HG03457 (cell line): ENCODE measurements around the gene USP32.
"Not testable (repeated sequence)": the region's sequence is repeated elsewhere in the genome, so short reads cannot be mapped to it uniquely, and the experiment has no call there.

Source experiments
- ATAC-seq: cut with Tn5 transposase; IDR thresholded peaks from one replicate; pipeline ENCODE4 v1.9.1; 2021; ENCODE audit warnings: moderate number of reproducible peaks; ENCODE audit not compliant: unreplicated experiment

Gene USP32, protein sequence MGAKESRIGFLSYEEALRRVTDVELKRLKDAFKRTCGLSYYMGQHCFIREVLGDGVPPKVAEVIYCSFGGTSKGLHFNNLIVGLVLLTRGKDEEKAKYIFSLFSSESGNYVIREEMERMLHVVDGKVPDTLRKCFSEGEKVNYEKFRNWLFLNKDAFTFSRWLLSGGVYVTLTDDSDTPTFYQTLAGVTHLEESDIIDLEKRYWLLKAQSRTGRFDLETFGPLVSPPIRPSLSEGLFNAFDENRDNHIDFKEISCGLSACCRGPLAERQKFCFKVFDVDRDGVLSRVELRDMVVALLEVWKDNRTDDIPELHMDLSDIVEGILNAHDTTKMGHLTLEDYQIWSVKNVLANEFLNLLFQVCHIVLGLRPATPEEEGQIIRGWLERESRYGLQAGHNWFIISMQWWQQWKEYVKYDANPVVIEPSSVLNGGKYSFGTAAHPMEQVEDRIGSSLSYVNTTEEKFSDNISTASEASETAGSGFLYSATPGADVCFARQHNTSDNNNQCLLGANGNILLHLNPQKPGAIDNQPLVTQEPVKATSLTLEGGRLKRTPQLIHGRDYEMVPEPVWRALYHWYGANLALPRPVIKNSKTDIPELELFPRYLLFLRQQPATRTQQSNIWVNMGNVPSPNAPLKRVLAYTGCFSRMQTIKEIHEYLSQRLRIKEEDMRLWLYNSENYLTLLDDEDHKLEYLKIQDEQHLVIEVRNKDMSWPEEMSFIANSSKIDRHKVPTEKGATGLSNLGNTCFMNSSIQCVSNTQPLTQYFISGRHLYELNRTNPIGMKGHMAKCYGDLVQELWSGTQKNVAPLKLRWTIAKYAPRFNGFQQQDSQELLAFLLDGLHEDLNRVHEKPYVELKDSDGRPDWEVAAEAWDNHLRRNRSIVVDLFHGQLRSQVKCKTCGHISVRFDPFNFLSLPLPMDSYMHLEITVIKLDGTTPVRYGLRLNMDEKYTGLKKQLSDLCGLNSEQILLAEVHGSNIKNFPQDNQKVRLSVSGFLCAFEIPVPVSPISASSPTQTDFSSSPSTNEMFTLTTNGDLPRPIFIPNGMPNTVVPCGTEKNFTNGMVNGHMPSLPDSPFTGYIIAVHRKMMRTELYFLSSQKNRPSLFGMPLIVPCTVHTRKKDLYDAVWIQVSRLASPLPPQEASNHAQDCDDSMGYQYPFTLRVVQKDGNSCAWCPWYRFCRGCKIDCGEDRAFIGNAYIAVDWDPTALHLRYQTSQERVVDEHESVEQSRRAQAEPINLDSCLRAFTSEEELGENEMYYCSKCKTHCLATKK (N-terminal part only)

DNA sequence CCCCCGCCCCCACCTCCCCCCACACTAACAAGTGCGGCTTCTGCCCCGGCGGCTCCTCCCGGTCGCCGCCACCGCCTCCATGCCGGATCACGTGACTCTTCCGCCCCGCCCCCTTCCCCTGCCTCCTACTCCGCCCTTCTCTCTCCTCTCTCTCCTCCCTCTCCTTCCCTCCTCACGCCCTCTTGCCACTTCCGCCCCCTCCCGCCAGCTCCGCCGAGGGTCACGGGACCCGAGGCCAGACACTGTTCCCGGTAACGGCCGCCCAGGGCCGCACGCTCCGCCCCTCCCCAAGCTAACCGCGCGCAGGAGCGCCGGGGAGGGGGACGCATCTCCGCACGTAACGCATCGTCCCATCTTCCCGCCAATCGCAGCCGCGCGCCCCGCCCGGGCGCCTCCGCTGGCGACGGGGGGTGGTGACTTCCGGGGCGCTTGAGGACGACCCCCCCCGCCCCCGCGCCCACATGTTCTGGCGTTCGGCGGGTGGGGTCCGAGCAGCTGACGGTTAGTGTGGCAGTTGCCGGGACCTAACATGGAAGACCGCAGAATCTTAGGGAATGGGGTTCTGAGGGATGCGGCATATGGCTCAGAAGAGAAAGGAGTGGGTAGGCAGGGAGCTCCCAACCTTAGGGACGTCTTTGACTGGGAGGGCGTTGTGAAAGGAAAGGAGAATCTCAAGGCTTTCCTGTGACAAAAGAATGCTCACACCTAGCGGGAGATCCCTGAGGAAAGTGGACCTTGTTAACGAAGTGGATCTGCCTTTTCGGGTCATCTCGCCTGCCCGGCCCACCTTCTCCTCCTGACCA lies at the start of gene USP32:
USP32 (minus strand) TSS at position 92 of the 803 bp plus-strand sequence. CDS start 194 bp downstream, outside the sequence.
- peak; percentile 70 for ATAC-seq

DNA sequence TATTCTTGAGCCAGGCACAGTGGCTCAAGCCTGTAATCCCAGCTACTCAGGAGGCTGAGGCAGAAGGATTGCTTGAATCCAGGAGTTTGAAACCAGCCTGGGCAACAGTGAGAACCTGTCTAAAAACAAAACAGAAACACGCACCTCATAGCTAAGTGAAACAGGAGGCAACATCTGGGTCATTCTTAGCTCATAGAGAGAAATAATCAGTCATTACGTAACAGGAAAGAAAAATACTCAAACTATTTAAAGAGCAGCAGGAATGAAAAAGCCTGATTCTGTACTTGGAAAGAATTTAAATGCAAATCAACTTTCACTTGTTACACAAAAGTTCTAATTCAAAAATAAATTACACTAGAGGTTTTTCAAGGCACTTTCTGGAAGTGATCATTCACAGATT lies 47.6 kb upstream of the USP32 start:
- ATAC-seq, result no peak

DNA sequence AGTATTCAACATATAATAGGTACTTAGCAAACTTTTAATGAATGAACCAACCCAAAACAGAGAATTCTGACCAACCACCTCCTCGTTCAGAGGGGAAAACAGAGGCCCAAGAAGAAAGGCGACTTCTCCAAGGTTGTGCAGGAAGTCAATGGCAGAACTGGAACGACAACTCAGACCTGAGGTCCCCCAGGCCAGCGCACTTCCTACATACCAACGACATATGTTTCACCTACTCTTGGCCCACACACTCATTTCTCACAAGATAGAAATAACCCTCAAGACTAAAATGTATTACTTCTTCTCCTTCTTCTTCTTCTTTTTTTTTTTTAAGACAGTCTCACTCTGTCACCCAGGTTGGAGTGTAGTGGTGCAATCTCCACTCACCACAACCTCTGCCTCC lies 44.7 kb upstream of the USP32 start:
- no peak for ATAC-seq

DNA sequence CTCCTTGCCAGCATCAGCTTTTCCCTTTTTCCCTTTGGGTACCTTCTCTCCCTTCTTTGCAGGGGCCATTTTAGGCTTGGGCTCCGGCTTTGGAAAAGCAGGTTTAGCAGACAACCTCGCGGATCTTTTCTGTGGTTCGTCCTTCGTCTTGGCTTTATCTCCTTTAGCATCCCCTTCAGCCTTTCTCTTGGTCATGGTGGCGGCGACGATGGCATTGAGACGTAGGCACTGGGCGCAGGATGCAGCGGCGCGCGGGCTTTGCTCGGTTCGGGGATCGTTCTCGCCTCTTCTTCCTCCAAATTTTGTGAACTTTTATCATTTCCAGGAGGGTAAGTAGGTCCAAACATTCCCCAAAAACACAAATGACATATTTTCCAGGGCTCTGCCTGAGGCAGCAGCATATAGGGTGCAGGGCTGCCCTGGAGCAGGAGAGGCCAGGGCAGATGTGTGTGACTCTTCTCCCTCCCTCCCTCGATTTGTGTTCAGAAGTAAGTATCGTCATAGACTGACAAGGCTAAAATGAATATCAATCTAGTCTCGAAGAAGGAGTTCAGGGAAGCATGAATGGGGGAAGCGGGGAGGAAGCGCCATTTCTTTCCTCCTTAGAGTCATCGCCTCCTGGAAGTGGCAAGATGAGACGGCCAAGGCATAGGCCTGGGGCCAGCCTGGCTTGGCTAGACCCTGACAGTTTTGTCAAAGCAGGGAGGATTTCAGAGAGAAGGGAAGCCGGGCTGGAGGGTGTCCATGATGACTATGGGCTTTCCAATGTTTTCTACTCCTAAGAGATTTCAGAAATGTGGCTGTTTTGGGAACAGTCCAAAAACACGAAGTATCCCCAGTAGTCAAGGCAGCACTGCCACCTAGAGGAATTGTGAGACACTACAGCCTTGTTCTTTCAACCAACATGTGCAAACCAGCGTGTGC lies 43.6 kb upstream of the USP32 start:
- ATAC-seq, result no peak

DNA sequence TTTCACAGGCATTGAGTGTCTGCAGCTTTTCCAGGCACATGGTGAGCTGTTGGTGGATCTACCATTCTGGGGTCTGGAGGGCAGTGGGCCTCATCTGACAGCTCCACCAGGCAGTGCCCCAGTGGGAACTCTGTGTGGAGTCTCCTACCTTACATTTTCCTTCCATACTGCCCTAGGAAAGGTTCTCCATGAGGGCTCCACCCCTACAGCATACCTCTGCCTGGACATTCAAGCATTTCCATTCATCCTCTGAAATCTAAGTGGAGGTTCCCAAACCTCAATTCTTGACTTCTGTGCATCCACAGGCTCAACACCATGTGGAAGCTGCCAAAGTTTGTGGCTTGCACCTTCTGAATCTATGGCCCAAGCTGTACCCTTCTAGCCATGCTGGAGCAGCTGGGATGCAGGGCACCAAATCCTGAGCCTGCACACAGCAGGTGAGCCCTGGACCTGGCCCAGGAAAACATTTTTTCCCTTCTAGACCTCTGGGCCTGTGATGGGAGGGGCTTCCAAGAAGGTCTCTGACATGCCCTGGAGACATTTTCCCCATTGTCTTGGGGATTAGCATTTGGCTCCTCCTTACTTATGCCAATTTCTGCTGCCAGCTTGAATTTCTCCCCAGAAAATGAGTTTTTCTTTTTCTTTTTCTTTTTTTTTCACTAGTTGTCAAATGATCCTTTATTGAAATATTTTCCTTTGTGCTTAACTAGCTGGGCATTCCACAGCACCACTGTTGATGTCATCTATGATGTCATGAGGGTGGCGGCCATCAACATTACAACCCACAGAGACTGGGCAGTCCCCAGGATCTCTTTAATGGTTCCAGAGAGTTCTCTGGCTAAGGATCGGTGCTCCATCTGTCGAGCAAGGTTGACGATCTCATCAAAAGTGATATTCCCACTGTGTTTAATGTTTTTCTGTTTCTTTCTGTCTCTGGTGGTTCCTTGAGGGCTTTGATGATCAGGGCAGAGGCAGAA lies 41.4 kb upstream of the USP32 start:
- not testable (repeated sequence) for ATAC-seq

DNA sequence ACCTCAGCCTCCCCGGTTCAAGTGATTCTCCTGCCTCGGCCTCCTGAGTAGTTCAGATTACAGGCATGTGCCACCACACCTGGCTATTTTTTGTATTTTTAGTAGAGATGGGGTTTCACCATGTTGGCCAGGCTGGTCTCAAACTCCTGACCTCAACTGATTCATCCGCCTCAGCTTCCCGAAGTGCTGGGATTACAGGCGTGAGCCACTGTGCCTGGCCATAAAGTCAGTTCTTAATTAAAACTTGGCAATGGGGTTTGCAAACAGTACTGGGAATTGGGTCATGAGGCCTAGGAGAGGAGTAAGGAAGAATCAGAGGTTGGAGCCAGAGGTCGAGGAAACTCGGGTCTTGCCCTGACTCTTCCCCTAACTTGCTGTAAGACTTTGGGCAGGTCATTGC lies 38.6 kb upstream of the USP32 start:
- not testable (repeated sequence) for ATAC-seq

DNA sequence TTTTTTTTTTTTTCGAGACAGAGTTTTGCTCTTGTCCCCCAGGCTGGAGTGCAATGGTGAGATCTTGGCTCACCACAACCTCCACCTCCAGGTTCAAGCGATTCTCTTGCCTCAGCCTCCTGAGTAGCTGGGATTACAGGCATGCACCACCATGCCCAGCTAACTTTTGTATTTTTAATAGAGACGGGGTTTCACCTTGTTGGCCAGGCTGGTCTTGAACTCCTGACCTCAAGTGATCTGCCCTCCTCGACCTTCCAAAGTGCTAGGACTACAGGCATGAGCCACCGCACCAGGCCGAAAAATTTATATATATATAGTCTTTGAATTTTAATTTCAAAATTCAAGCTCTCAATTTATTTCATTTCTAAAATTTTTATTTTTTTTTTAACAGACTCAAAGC lies 36.6 kb upstream of the USP32 start:
- ATAC-seq, result not testable (repeated sequence)

DNA sequence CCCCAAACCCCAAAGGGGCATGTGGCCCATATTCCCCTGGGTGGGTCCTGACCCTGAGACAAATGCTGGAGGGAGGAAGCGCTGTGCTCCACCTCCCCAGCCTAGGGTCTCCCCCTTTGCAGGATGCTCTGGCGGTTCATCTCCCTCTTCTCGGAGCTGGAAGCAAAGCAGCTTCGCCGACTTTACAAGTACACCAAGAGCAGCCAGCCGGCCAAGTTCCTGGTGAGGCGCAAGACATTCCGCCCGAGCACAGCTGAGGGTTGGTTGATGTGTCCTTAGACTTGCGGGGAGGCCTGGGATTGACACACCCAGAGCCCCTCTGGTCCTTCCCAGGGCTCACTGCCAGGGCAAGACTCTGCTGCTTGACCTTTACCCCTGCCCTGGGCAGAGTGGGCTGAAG lies 34.7 kb upstream of the USP32 start:
- ATAC-seq, result no peak

DNA sequence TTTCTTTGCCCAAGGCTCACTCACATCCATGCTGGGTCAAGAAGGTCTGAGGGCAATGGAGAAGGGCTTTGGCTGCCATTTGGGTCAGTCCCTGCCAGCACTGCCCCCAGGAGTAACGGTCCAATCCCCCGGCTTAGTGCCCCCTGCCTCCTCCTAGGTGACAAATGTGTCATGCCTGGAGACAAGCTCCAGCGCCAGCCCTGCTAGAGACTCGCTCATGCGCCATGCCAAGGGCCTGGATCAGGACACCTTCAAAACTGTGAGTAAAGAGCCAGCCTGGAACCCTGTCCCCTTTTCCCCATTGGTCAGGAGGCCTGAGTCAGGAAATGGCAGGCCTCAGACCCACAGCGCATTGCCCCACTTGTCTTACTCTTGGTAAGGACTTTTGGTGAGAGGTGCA lies 33.7 kb upstream of the USP32 start:
- no peak for ATAC-seq

DNA sequence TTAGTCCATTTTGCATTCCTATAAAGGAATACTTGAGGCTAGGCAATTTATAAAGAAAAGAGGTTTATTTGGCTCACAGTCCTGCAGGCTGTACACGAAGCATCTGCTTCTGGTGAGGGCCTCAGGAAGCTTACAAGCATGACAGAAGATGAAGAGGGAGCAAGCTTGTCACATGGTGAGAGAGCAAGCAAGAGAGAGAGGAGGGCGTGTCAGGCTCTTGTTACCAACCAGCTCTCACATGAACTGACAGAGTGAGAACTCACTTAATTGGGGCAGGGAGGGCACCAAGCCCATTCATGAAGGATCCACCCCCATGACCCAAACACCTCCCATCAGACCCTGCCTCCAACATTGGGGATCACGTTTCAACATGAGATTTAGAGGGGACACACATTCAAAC lies 31.9 kb upstream of the USP32 start:
- ATAC-seq, result no peak

DNA sequence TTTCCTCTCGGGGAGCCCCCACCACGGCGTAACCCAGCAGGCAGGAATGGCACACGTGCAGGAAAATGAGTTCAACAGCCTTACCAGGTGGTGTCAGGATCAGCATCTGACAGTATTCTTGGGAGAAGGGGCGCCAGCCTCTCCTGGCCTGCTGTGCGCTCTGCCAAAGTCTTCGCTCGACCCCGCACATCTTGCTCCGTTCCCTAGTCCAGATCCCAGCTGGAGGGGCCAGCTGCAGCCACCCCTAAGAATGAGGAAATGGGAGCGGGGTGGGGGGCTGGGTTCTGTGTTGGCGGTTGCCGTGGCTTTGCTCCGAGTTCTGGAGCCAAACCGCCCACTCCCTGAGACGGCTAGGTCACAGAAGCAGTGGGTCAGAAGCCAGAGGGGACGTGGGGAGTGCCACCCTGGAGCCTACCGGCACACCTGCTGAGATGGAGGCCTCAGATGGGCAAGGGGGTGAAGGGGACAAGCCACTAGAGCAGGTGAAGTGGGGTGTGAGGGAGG lies 30.3 kb upstream of the USP32 start, which contains the start of gene CHCT1:
CHCT1 (plus strand) TSS at position 328 of the 504 bp plus-strand sequence; CDS start at position 432, 104 bp downstream.
- no peak for ATAC-seq

DNA sequence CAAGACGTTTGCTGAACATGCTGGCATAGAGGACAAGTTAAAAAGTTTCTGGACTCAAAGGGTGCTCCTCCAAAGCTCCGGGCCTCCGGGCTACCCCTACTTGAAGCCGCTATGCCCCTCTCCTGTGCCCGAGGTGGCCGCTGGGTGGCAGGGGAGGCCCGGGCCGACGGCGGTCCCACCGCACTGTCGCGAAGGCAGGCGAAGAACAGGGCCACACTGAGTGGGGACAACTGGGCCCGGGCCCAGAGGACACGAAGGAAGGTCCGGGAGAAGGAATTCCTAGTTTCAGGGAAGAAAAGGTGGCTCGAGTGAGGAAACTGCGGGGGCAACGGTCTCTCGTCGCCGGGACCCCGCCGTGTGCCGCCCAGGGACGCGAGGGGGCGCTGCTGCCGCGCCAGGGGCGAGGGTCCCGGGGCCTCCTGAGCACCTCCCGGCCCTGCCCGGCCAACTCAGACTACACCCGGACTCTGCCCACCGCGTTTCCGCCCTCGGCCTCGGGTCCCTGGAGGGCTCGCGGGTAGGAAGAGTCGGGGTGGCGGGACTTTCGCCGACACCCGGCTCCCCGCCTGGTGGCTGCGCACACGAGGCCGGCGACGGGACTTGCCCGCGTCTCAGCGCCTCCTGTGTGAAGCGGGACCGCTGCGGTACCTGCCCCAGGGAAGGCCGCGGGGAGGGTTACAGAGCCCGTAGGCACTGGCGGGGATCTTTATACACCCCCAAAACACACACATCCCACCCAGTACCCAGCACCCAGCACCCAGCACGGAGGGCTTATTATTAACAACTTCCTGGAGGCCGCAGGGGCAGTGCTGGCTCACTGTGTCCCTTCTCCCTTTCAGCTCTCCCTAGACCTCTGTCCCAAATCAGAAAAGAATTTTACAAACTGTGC lies 29.6 kb upstream of the USP32 start:
- peak; percentile 75 for ATAC-seq

DNA sequence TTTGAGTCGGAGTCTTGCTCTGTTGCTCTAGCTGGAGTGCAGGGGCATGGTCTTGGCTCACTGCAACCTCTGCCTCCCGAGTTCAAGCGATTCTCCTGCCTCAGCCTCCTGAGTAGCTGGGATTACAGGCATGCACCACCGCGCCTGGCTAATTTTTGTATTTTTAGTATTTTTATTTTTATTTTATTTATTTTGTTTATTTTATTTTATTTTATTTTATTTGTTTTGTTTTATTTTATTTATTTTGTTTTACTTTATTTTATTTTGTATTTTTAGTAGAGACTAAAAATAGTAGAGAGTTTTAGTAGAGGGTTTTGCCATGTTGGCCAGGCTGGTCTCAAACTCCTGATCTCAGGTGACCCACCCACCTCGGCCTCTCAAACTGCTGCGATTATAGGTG lies 27.9 kb upstream of the USP32 start:
- not testable (repeated sequence) for ATAC-seq

DNA sequence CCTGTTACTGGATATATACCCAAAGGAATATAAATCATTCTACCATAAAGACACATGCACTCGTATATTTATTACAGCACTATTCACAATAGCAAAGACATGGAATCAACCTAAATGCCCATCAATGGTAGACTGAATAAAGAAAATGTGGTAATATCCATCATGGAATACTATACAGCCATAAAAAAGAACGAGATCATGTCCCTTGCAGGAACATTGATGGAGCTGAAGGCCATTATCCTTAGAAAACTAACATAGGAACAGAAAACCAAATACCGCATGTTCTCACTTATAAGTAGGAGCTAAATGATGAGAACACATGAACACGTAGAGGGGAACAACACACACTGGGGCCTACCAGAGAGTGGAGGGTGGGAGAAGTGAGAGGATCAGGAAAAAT lies 27.1 kb upstream of the USP32 start:
- ATAC-seq, result not testable (repeated sequence)

DNA sequence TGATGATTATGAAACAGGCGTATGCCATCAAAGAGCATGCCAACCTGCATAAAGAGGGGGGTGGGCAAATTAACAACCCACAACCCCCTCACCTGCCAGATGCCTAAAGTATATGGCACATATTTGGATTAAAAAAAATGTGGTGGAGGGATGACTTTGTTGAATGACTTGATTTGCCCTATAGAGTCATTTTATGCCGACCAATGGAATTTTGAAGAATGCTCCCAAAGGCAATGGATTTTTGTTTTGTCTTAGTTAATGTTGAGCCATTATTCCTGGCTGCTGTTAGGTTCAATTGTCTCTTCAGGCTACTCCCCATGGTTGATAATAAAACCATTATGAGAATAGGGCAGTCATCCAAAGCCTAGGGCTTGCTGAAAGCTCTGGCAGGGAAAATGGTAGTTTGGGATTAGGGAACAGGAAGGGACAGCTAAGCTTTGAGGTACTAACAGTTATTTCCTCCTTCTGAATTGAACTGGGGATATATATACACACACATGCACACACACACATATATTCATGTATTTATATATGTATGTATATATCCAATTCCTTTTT lies 24.5 kb upstream of the USP32 start:
- no peak for ATAC-seq

DNA sequence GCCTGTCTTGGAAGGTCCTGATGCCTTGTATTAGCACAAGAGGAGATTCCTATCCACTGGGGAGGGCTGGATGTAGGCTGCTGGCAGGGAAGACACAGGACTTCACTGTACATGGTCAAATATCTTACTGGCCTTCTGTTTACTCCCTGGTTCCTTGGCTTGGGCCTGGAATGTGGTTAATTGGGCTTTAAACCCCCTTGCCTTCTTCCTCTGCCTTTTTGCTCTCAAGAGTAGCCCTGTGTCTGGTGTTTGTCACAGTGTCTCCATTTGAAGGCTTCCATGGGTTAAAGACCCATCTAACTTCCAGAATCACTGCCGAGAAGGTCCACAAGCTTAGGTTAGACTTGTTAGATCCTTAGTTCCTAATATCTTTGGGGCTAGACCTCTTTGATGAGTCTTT lies 23.2 kb upstream of the USP32 start:
- ATAC-seq, result no peak
